Natural killer cell (primary cell): Measurements from ENCODE around the gene BCL7A. TPM values are rescaled to one million over a fixed set of nuclear protein-coding genes. Genes with fewer than 3 reads are reported as not detected.

Source experiments
- ATAC-seq, 3 donors: fragments of 150-1000 bp in 2 of 3; fragments of 200-7000 bp in 1 of 3; cut with Tn5 transposase; 1 replicate in 1 of 3; 2 replicates in 2 of 3; pipeline ENCODE4 v1.10.0; 2021; ENCODE audit warnings: mild to moderate bottlenecking in 2 of 3, moderate library complexity in 2 of 3
- DNase-seq, 2 donors: peaks; one replicate each; pipeline versions ENCODE4 v3.0.0 to v3.0.0-alpha.2; 2013 to 2021; ENCODE audit warnings: mixed read lengths in 1 of 2
- H3K27ac ChIP-seq: one replicate; pipeline ENCODE4 v1.5.1; 2013; ENCODE audit warnings: mild to moderate bottlenecking, low read length
- H3K27me3 ChIP-seq: one replicate; pipeline ENCODE4 v1.6.1; 2013; ENCODE audit warnings: low read length; ENCODE audit not compliant: control insufficient read depth, insufficient read depth
- H3K36me3 ChIP-seq: one replicate; pipeline ENCODE4 v1.6.1; 2013; ENCODE audit warnings: low read length; ENCODE audit not compliant: control insufficient read depth, insufficient read depth
- H3K4me1 ChIP-seq: one replicate; pipeline ENCODE4 v1.6.1; 2013; ENCODE audit warnings: low read length; ENCODE audit not compliant: control insufficient read depth, insufficient read depth
- H3K4me3 ChIP-seq: one replicate; pipeline ENCODE4 v1.5.1; 2013; ENCODE audit warnings: low read length
- H3K9me3 ChIP-seq: one replicate; pipeline ENCODE4 v1.6.1; 2013; ENCODE audit warnings: low read length; ENCODE audit not compliant: control insufficient read depth, insufficient read depth
- H3K27ac Mint-ChIP-seq, 2 donors: one replicate each; pipeline ENCODE4 v1.8.0; 2022; ENCODE audit warnings: mild to moderate bottlenecking in 2 of 2, mixed read lengths in 2 of 2, moderate library complexity in 1 of 2
- H3K27me3 Mint-ChIP-seq, 2 donors: one replicate each; pipeline ENCODE4 v1.8.0; 2022; ENCODE audit warnings: low read depth in 2 of 2, mixed read lengths in 2 of 2
- H3K36me3 Mint-ChIP-seq: one replicate; pipeline ENCODE4 v1.8.0; 2022; ENCODE audit warnings: mixed read lengths
- H3K4me1 Mint-ChIP-seq, 2 donors: one replicate each; pipeline ENCODE4 v1.8.0; 2022; ENCODE audit warnings: mixed read lengths in 2 of 2
- H3K4me3 Mint-ChIP-seq: one replicate; pipeline ENCODE4 v1.8.0; 2022; ENCODE audit warnings: mild to moderate bottlenecking, moderate library complexity, mixed read lengths
- H3K9me3 Mint-ChIP-seq, 2 donors: one replicate each; pipeline ENCODE4 v1.8.0; 2022; ENCODE audit warnings: mixed read lengths in 2 of 2
- CTCF ChIP-seq: fragments of 200-600 bp; IDR thresholded peaks from one replicate; pipeline ENCODE4 v1.8.0; 2022; ENCODE audit warnings: antibody characterized with exemption
- WGBS: methylation state at CpG from one replicate; pipeline ENCODE4 v1.1.7; 2013; ENCODE audit warnings: missing lambda C conversion rate; ENCODE audit not compliant: insufficient coverage; 5-methylcytosine and 5-hydroxymethylcytosine counted together
- intact Hi-C: fragments of 100-400 bp; cut with micrococcal nuclease; formaldehyde crosslinking; loops from one replicate; pipeline ENCODE4 v1.14.2; 2022
- total RNA-seq, 4 donors: library from RNA; stranded (reverse); fragments of 120-200 nt in 1 of 4; gene quantifications; one replicate each; pipeline versions ENCODE4 v1.2.3 to v1.2.4, GENCODE V29; 2013 to 2022

The BCL7A gene
- total RNA-seq, 3 donors from 2014 or later (not counting 1 experiment from before 2014, with no cell fraction given) = 0.85 to 1.1 (median 0.96) TPM

DNA sequence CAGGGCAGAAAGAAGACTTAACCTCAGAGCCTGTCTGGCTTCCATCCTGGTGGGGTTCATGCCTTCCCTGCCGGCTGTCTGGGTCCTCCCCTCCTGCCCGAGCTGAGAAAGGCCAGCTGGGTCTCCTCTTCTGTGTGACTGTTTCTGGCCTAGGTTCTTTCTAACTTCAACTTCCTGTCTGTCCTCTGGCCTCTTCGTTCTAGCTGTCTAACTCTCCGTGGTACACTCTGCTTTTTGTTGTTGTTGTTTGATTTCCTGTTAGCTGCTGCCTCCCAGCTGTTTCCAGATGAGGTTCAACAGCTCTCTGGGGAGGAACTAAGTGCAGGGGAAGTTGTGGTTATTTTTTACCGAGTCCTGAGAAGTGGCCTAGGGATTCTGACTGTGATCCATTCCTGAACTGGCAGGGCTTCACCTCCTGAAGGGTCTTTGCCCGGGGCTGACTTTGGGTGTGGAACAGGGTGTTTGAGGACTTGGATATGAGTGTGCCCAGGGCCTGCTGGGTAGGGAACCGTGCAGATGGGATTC, 60.1 kb downstream of the BCL7A start:
- Histone ChIP-seq H3K36me3 (peaks cover 4% of the 10 kb centered on the region), H3K4me3 (peak overlapping the region; percentile 18), H3K27me3 (no peaks in the 10 kb centered on the region), H3K27ac (peak overlapping the region; percentile 77), H3K9me3 (no peaks in the 10 kb centered on the region), H3K4me1 (peaks cover 76% of the 10 kb centered on the region)
- no peaks in the 10 kb centered on the region for H3K27me3 Mint-ChIP-seq
- intact Hi-C loops = loop anchor here (2.0 kb wide), 1 partner anchor 23 kb away; no protein-coding TSS in a partner anchor
- peak; percentile 16 to 47 (median 18) for ATAC-seq
- TF ChIP-seq CTCF = no peak
- H3K4me3 Mint-ChIP-seq = peak overlapping the region; percentile 72
- peaks cover 66 to 72% of the 10 kb centered on the region in 2 donors for H3K4me1 Mint-ChIP-seq
- no peaks in the 10 kb centered on the region for H3K36me3 Mint-ChIP-seq
- DNase-seq = peak in 1 of 2 donors; percentile 74
- H3K9me3 Mint-ChIP-seq = no peaks in the 10 kb centered on the region
- peak overlapping the region; percentile 79 to 86 for H3K27ac Mint-ChIP-seq
- WGBS = 1% methylated on average over 7 of the region's 7 CpGs

DNA sequence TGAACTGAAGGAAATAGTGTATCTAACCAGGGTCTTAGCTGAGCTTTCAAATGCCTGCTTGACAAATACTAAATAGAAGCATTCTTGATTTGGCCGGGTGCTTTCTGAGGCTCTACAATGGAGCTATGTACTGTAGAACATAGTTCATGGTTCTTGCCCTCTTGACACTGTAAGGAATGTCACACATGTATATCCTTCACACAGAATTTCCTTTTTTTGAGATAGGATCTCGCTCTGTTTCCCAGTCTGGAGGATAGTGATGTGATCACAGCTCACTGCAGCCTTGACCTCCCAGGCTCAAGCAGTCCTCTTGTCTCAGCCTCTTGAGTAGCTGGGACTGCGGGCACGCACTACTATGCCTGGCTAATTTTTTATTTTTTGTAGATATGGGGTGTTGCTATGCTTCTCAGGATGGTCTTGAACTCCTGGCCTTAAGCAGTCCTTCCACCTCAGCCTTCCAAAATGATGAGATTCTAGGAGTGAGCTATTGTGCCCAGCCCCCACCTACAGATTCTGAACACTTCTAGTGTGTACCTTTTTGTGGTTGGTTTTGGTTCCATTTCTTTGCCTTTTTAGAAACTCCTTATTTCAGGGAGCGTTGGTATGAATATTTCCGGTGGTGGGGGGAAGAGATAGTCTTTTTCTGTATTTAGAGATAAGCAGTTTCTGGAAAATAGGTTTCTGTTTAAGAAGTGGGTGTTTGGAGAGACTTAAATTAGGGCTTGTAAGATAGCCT, 61.1 kb downstream of the BCL7A start:
- H3K4me1 ChIP-seq = peaks cover 77% of the 10 kb centered on the region
- Mint-ChIP-seq H3K27me3 (no peaks in the 10 kb centered on the region), H3K9me3 (no peaks in the 10 kb centered on the region), H3K4me3 (peak overlapping the region; percentile 26), H3K36me3 (no peaks in the 10 kb centered on the region), H3K27ac (peak overlapping the region; percentile 79 to 86), H3K4me1 (peaks cover 76 to 82% of the 10 kb centered on the region in 2 donors)
- DNase-seq (no peak), ATAC-seq (no peak)
- no peak overlapping the region for H3K4me3 ChIP-seq
- no peak for TF ChIP-seq CTCF
- no peaks in the 10 kb centered on the region for H3K9me3 ChIP-seq
- no peaks in the 10 kb centered on the region for H3K27me3 ChIP-seq
- H3K27ac ChIP-seq = peak overlapping the region; percentile 77
- WGBS = 45% methylated on average over 6 of the region's 6 CpGs
- peaks cover 4% of the 10 kb centered on the region for H3K36me3 ChIP-seq
- intact Hi-C loops = no loop called here

DNA sequence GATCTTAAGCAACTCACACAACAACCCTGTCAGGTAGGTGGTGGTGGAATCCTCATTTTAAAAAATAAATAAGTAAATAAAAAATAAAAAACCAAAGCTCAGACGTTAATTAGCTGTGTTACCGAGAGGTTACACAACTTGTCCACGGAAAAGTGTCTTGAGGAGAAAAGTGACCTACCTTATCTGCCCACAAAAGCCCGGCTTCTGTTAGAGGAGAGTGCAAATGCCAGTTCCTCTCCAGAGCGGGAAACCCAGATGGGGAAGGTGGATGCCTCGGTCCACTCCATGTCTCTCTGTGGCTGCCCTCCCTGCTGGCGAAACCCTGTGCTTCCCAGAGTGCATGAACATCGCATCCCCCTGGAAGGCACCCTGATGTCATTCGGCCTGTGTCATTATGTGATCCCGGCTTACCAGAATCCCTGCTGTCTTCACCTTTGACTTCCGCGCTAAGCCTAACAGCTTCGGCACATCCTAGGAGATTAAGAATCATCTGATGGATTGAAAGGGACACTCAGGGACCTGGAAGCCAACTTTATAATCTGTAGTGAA, 63.2 kb downstream of the BCL7A start:
- 94% methylated on average over 13 of the region's 13 CpGs for WGBS
- ATAC-seq (no peak), DNase-seq (no peak)
- Histone ChIP-seq H3K4me1 (peaks cover 73% of the 10 kb centered on the region), H3K9me3 (no peaks in the 10 kb centered on the region), H3K27ac (no peak overlapping the region), H3K27me3 (no peaks in the 10 kb centered on the region), H3K36me3 (peaks cover 9% of the 10 kb centered on the region), H3K4me3 (no peak overlapping the region)
- intact Hi-C loops = no loop called here
- Mint-ChIP-seq H3K36me3 (no peaks in the 10 kb centered on the region), H3K4me1 (peaks cover 73 to 87% of the 10 kb centered on the region in 2 donors), H3K27ac (peak overlapping the region; percentile 61 to 79), H3K4me3 (no peak overlapping the region), H3K9me3 (no peaks in the 10 kb centered on the region), H3K27me3 (no peaks in the 10 kb centered on the region)
- TF ChIP-seq CTCF = no peak
